RKO (cell line): ENCODE data around the gene GBP2.
"Not testable (repeated sequence)": the region's sequence is repeated elsewhere in the genome, so short reads cannot be mapped to it uniquely, and the experiment has no call there.

Experiments used
- DNase-seq: peaks from one replicate; pipeline ENCODE4 v3.0.0-alpha.2; 2016; ENCODE audit warnings: low spot score

The GBP2 gene

GRCh38 chr1:89125913-89126580 is at the start of gene GBP2:
TSS of gene GBP2 (minus strand) at chr1:89126114. CDS start at chr1:89121966, 4,148 bp downstream.
- peak; percentile 78 for DNase-seq

- no peak for DNase-seq
Measured at GRCh38 chr1:89174491-89174890, 48.6 kb upstream of the GBP2 start.

- no peak for DNase-seq
Measured at GRCh38 chr1:89172468-89173143, 46.7 kb upstream of the GBP2 start.

GRCh38 chr1:89171067-89171438 is 45.1 kb upstream of the GBP2 start:
- peak; percentile 9 for DNase-seq

GRCh38 chr1:89170170-89171066 is 44.5 kb upstream of the GBP2 start:
- DNase-seq = no peak

GRCh38 chr1:89169166-89169565 is 43.3 kb upstream of the GBP2 start:
- no peak for DNase-seq

GRCh38 chr1:89167590-89168230 is 41.8 kb upstream of the GBP2 start:
- DNase-seq = no peak

GRCh38 chr1:89166705-89167104 is 40.8 kb upstream of the GBP2 start:
- no peak for DNase-seq

GRCh38 chr1:89165811-89166210 is 39.9 kb upstream of the GBP2 start:
- no peak for DNase-seq

- no peak for DNase-seq
Measured at GRCh38 chr1:89151047-89151446, 25.1 kb upstream of the GBP2 start.

- DNase-seq = no peak
Measured at GRCh38 chr1:89149976-89150375, 24.1 kb upstream of the GBP2 start.

GRCh38 chr1:89149229-89149628 is 23.3 kb upstream of the GBP2 start:
- DNase-seq = peak; percentile 47

- no peak for DNase-seq
Measured at GRCh38 chr1:89147678-89148658, 22.1 kb upstream of the GBP2 start.

- DNase-seq = no peak
Measured at GRCh38 chr1:89146721-89147120, 20.8 kb upstream of the GBP2 start.

GRCh38 chr1:89143484-89143883 is 17.6 kb upstream of the GBP2 start:
- DNase-seq = no peak

- no peak for DNase-seq
Measured at GRCh38 chr1:89142160-89142559, 16.2 kb upstream of the GBP2 start.

GRCh38 chr1:89133747-89134146 is 7.8 kb upstream of the GBP2 start:
- no peak for DNase-seq

GRCh38 chr1:89130716-89131115 is 4.8 kb upstream of the GBP2 start:
- DNase-seq = no peak

GRCh38 chr1:89129911-89130310 is 4.0 kb upstream of the GBP2 start:
- DNase-seq = no peak

- DNase-seq = not testable (repeated sequence)
Measured at GRCh38 chr1:89128003-89128458, 2.1 kb upstream of the GBP2 start.
